HepG2 (cell line): ENCODE measurements around the gene LEP. TPM values are rescaled to one million over a fixed set of nuclear protein-coding genes. Genes with fewer than 3 reads are reported as not detected.

Experiments used
- ATAC-seq: fragments of 200-7000 bp; cut with Tn5 transposase; 3 replicates; pipeline ENCODE4 v1.9.1; 2020; ENCODE audit warnings: mild to moderate bottlenecking, moderate library complexity
- BruUV-seq: library from RNA; stranded (reverse); fragments of 400-500 nt; replicated peaks from 2 replicates; lab custom pipeline; 2021; lab: Mats Ljungman, UMichigan
- CTCF ChIA-PET: fragments of 300-600 bp; formaldehyde crosslinking; extraction: SDS; loops from one replicate; lab custom pipeline; 2021; ENCODE audit warnings: low total read pairs, inconsistent platforms, low intra/inter-chr PET ratio; lab: Yijun Ruan, JAX
- POLR2A ChIA-PET: fragments of 350-600 bp; sonication (Branson Sonifier 250); formaldehyde crosslinking; loops from one replicate; lab custom pipeline; 2020; ENCODE audit warnings: antibody characterized with exemption, inconsistent platforms; lab: Yijun Ruan, JAX
- DNase-seq: peaks from one replicate; pipeline ENCODE4 v3.0.0-alpha.2; 2015; ENCODE audit warnings: low spot score
- FAIRE-seq: peaks from 3 replicates; lab custom pipeline; 2011; peaks lifted over from hg19 to GRCh38; lab: Jason Lieb, UNC
- H2AFZ ChIP-seq: one replicate; pipeline ENCODE4 v1.6.1; 2011; ENCODE audit warnings: low read length, inconsistent platforms
- H3K27ac ChIP-seq: fragments of 300-600 bp; 3 replicates; pipeline ENCODE4 v1.8.0; 2011; ENCODE audit warnings: mixed run types, mild to moderate bottlenecking, mixed read lengths, low read length, inconsistent platforms; ENCODE audit not compliant: insufficient read depth; ENCODE audit errors: extremely low read length
- H3K27me3 ChIP-seq, 2 experiments: fragments of 200-600 bp in 1 of 2; 2 replicates in 1 of 2; 3 replicates in 1 of 2; pipeline versions ENCODE4 v1.6.0 to v1.8.0; 2011; ENCODE audit warnings: low read length in 2 of 2, mild to moderate bottlenecking in 2 of 2, moderate library complexity in 2 of 2, inconsistent platforms in 1 of 2; ENCODE audit not compliant: insufficient read depth in 2 of 2, control insufficient read depth in 1 of 2
- H3K36me3 ChIP-seq, 2 experiments: fragments of 200-600 bp in 1 of 2; replicated peaks in 1 of 2; 2 replicates in 1 of 2; 3 replicates in 1 of 2; pipeline versions ENCODE4 v1.5.1 to v1.8.0; 2011; ENCODE audit warnings: low read length in 2 of 2, inconsistent platforms in 1 of 2; ENCODE audit not compliant: insufficient read depth in 2 of 2, control insufficient read depth in 1 of 2
- H3K4me1 ChIP-seq: 2 replicates; pipeline ENCODE4 v1.5.1; 2012; ENCODE audit warnings: low read length, inconsistent platforms; ENCODE audit not compliant: insufficient read depth
- H3K4me2 ChIP-seq: 2 replicates; pipeline ENCODE4 v1.6.0; 2011; ENCODE audit warnings: low read depth, low read length, inconsistent platforms
- H3K4me3 ChIP-seq, 3 experiments: fragments of 200-600 bp in 1 of 3; sonication (generic), shearing (Covaris generic) in 1 of 3; replicated peaks in 1 of 3; 2 replicates each; pipeline ENCODE4 v1.5.1; 2011 to 2016; ENCODE audit warnings: low read length in 3 of 3, inconsistent platforms in 2 of 3, low read depth in 2 of 3, mild to moderate bottlenecking in 2 of 3, control low read depth in 1 of 3, mixed read lengths in 1 of 3; ENCODE audit not compliant: insufficient read depth in 1 of 3
- H3K79me2 ChIP-seq: one replicate; pipeline ENCODE4 v1.6.1; 2011; ENCODE audit warnings: low read length, inconsistent platforms; ENCODE audit not compliant: insufficient read depth
- H3K9ac ChIP-seq: 2 replicates; pipeline ENCODE4 v1.6.0; 2011; ENCODE audit warnings: mild to moderate bottlenecking, low read depth, low read length, inconsistent platforms; ENCODE audit not compliant: insufficient read depth
- H3K9me3 ChIP-seq: 2 replicates; pipeline ENCODE4 v1.5.1; 2012; ENCODE audit warnings: mild to moderate bottlenecking, low read length
- H4K20me1 ChIP-seq: 2 replicates; pipeline ENCODE4 v1.6.0; 2011; ENCODE audit warnings: inconsistent platforms, mild to moderate bottlenecking, low read length, moderate library complexity; ENCODE audit not compliant: insufficient read depth
- ARNTL ChIP-seq: sonication (generic); formaldehyde crosslinking; IDR thresholded peaks from 2 replicates; pipeline ENCODE4 v1.4.0; 2020; ENCODE audit warnings: mild to moderate bottlenecking, missing genetic modification reagents
- BORCS8-MEF2B ChIP-seq: sonication (generic); formaldehyde crosslinking; IDR thresholded peaks from 2 replicates; pipeline ENCODE4 v1.8.0; 2022; ENCODE audit warnings: mild to moderate bottlenecking, missing genetic modification reagents
- FOSL2 ChIP-seq: sonication (generic); formaldehyde crosslinking; IDR thresholded peaks from 2 replicates; pipeline ENCODE4 v1.4.0; 2020; ENCODE audit warnings: missing genetic modification reagents
- JUN ChIP-seq: sonication (generic); formaldehyde crosslinking; IDR thresholded peaks from 2 replicates; pipeline ENCODE4 v1.4.0; 2020; ENCODE audit warnings: mild to moderate bottlenecking, missing genetic modification reagents
- LBX2 ChIP-seq: sonication (generic); formaldehyde crosslinking; IDR thresholded peaks from 2 replicates; pipeline ENCODE4 v1.5.0; 2020; ENCODE audit warnings: missing genetic modification reagents, mild to moderate bottlenecking, borderline replicate concordance
- SPEN ChIP-seq: sonication (generic); formaldehyde crosslinking; IDR thresholded peaks from 2 replicates; pipeline ENCODE4 v1.5.1; 2020; ENCODE audit warnings: low read depth, mild to moderate bottlenecking, missing genetic modification reagents
- ZBTB7B ChIP-seq: sonication (generic); formaldehyde crosslinking; IDR thresholded peaks from 2 replicates; pipeline ENCODE4 v1.4.0; 2020; ENCODE audit warnings: missing genetic modification reagents
- ZC3H4 ChIP-seq: sonication (generic); formaldehyde crosslinking; IDR thresholded peaks from 2 replicates; pipeline ENCODE4 v1.4.0; 2020; ENCODE audit warnings: missing genetic modification reagents, borderline replicate concordance
- ZFP90 ChIP-seq: sonication (generic); formaldehyde crosslinking; IDR thresholded peaks from 2 replicates; pipeline ENCODE4 v1.8.0; 2022; ENCODE audit warnings: missing genetic modification reagents, mild to moderate bottlenecking, inconsistent platforms, borderline replicate concordance
- ZFY ChIP-seq: sonication (generic); formaldehyde crosslinking; IDR thresholded peaks from 2 replicates; pipeline ENCODE4 v1.4.0; 2020; ENCODE audit warnings: missing genetic modification reagents
- ZNF207 ChIP-seq: fragments of 450-650 bp; IDR thresholded peaks from 2 replicates; pipeline ENCODE4 v1.6.1; 2016; ENCODE audit warnings: antibody characterized with exemption, borderline replicate concordance
- ZNF451 ChIP-seq: sonication (generic); formaldehyde crosslinking; IDR thresholded peaks from 2 replicates; pipeline ENCODE4 v1.5.0; 2020; ENCODE audit warnings: mild to moderate bottlenecking, missing genetic modification reagents
- ZNF574 ChIP-seq: sonication (generic); formaldehyde crosslinking; IDR thresholded peaks from 2 replicates; pipeline ENCODE4 v1.4.0; 2020; ENCODE audit warnings: missing genetic modification reagents
- ZNF749 ChIP-seq: sonication (generic); formaldehyde crosslinking; IDR thresholded peaks from 2 replicates; pipeline ENCODE4 v1.8.0; 2022; ENCODE audit warnings: mild to moderate bottlenecking, missing genetic modification reagents, moderate library complexity, borderline replicate concordance
- ZSCAN20 ChIP-seq: sonication (generic); formaldehyde crosslinking; IDR thresholded peaks from 2 replicates; pipeline ENCODE4 v1.4.0; 2020; ENCODE audit warnings: missing genetic modification reagents, mild to moderate bottlenecking, borderline replicate concordance
- WGBS: methylation state at CpG from one replicate; pipeline ENCODE4 v1.1.6; 2017; ENCODE audit warnings: low lambda C conversion rate; 5-methylcytosine and 5-hydroxymethylcytosine counted together
- in situ Hi-C: cut with HindIII; loops from 2 replicates; pipeline ENCODE4 v1.10.0; 2017; ENCODE audit warnings: low pct_unique_long_range_greater_than_20kb; ENCODE audit not compliant: extremely low pct_ligation_motif_present
- intact Hi-C: fragments of 100-400 bp; cut with micrococcal nuclease; formaldehyde crosslinking; loops from one replicate; pipeline ENCODE4 v1.10.0; 2022; ENCODE audit not compliant: unreplicated experiment
- polyA plus RNA-seq, 8 experiments: library from polyadenylated mRNA; depleted of rRNA in 3 of 8; stranded (reverse) in 7 of 8; unstranded in 1 of 8; fragments of >200 nt; fragmentation: Illumina TruSeq in 4 of 8; extraction: Trizol in 4 of 8; gene quantifications; 2 replicates each; pipeline versions ENCODE4 v1.2.1 to v1.2.3, GENCODE V29; 2011 to 2016; ENCODE audit warnings: low read depth in 4 of 8, missing spikeins in 1 of 8, mixed read lengths in 1 of 8; ENCODE audit not compliant: insufficient read depth in 1 of 8
- total RNA-seq, 5 experiments: library from RNA; depleted of rRNA; stranded (reverse); fragments of >200 nt; fragmentation: Illumina TruSeq; extraction: Trizol; gene quantifications; 2 replicates each; pipeline ENCODE4 v1.2.3, GENCODE V29; 2016; ENCODE audit warnings: low read depth in 1 of 5
- TF ChIP-seq, protein P1 (sequence below): sonication (generic); formaldehyde crosslinking; IDR thresholded peaks from 2 replicates; pipeline ENCODE4 v1.4.0; 2020; ENCODE audit warnings: missing genetic modification reagents

Gene LEP
- total and polyA plus RNA-seq, 2 of the 13 experiments (the other 11 are each of a cell fraction or from before 2014, with no cell fraction given): 0.05 TPM; not detected in 1

- TF ChIP-seq ZNF574 (CRISPR knock-in tag) (no peak), ZFY (CRISPR knock-in tag) (no peak), ZNF207 (no peak), JUN (CRISPR knock-in tag) (no peak), ZNF749 (CRISPR knock-in tag) (no peak), FOSL2 (CRISPR knock-in tag) (no peak), ZNF451 (CRISPR knock-in tag) (no peak), ARNTL (CRISPR knock-in tag) (no peak), ZBTB7B (CRISPR knock-in tag) (no peak), ZSCAN20 (CRISPR knock-in tag) (no peak), ZFP90 (CRISPR knock-in tag) (no peak), BORCS8-MEF2B (CRISPR knock-in tag) (no peak), ZC3H4 (CRISPR knock-in tag) (no peak), LBX2 (CRISPR knock-in tag) (no peak), SPEN (CRISPR knock-in tag) (no peak)
- TF ChIP-seq, protein P1, sequence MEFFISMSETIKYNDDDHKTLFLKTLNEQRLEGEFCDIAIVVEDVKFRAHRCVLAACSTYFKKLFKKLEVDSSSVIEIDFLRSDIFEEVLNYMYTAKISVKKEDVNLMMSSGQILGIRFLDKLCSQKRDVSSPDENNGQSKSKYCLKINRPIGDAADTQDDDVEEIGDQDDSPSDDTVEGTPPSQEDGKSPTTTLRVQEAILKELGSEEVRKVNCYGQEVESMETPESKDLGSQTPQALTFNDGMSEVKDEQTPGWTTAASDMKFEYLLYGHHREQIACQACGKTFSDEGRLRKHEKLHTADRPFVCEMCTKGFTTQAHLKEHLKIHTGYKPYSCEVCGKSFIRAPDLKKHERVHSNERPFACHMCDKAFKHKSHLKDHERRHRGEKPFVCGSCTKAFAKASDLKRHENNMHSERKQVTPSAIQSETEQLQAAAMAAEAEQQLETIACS (CRISPR knock-in tag): no peak
- Histone ChIP-seq H3K79me2 (no peaks in the 10 kb centered on the region), H3K4me2 (no peak overlapping the region), H3K4me3 (no peak overlapping the region), H4K20me1 (peaks cover 2% of the 10 kb centered on the region; the same call in 1 of the 2 replicates), H2AFZ (no peak overlapping the region), H3K27ac (no peak overlapping the region), H3K27me3 (peaks cover 0 to 73% of the 10 kb centered on the region in 2 experiments; a peak in 4 of 5 replicates), H3K36me3 (no peaks in the 10 kb centered on the region), H3K9me3 (no peaks in the 10 kb centered on the region), H3K9ac (no peak overlapping the region), H3K4me1 (0 out of 2 replicates have a peak, but pooled peaks cover 11% of the 10 kb centered on the region)
- 0% methylated on average over 4 of the region's 4 CpGs for WGBS
- in situ Hi-C loops (loop anchor here (5.0 kb wide), 1 partner anchor 70 kb away; no protein-coding TSS in a partner anchor), intact Hi-C loops (loop anchor here (5.0 kb wide), 1 partner anchor 170 kb away; no protein-coding TSS in a partner anchor)
- POLR2A ChIA-PET: no interaction called here
- ATAC-seq (no peak), DNase-seq (no peak), FAIRE-seq (no peak)
- BruUV-seq: no TSS peak
- CTCF ChIA-PET: interaction anchor here (3.1 to 3.6 kb wide), 2 partner anchors 72 to 499 kb away, joined by 25 to 36 read pairs; no protein-coding TSS in a partner anchor
Measured at GRCh38 chr7:128207609-128208008, 33.5 kb upstream of the LEP start.
